Measurements from ENCODE around the gene ZFAND6. TPM values are rescaled to one million over a fixed set of nuclear protein-coding genes. Genes with fewer than 3 reads are reported as not detected.
A peak's percentile ranks its signal among the peaks of the same experiment; 100 is the strongest.
"Not testable (repeated sequence)": the region's sequence is repeated elsewhere in the genome, so short reads cannot be mapped to it uniquely, and the experiment has no call there.

Gene ZFAND6
- 151 and 207 TPM in 2 replicates for total RNA-seq

- peak; percentile 81 to 93 for DNase-seq (ENCODE audit: low read depth in 2 of 2)
These were observed at the start of gene ZFAND6 for GRCh38 chr15:80058851-80059785. Gene ZFAND6, plus strand, starts transcription at chr15:80059676. Its CDS starts 60,669 bp downstream, at chr15:80120345.

GRCh38 chr15:80010131-80010673 is 49.3 kb upstream of the ZFAND6 start:
- no peak for DNase-seq (ENCODE audit: low read depth in 2 of 2)

GRCh38 chr15:80011041-80011523 is 48.4 kb upstream of the ZFAND6 start:
- not testable (repeated sequence) for DNase-seq (ENCODE audit: low read depth in 2 of 2)

GRCh38 chr15:80011596-80011995 is 47.9 kb upstream of the ZFAND6 start:
- no peak for DNase-seq (ENCODE audit: low read depth in 2 of 2)

GRCh38 chr15:80012060-80012726 is 47.3 kb upstream of the ZFAND6 start:
- DNase-seq (ENCODE audit: low read depth in 2 of 2), result no peak

GRCh38 chr15:80014186-80014585 is 45.3 kb upstream of the ZFAND6 start:
- DNase-seq (ENCODE audit: low read depth in 2 of 2), result not testable (repeated sequence)

GRCh38 chr15:80015156-80015555 is 44.3 kb upstream of the ZFAND6 start:
- no peak for DNase-seq (ENCODE audit: low read depth in 2 of 2)

- DNase-seq (ENCODE audit: low read depth in 2 of 2), result not testable (repeated sequence)
These were observed 43.0 kb upstream of the ZFAND6 start for GRCh38 chr15:80016506-80016905.

GRCh38 chr15:80017139-80017538 is 42.3 kb upstream of the ZFAND6 start:
- not testable (repeated sequence) for DNase-seq (ENCODE audit: low read depth in 2 of 2)

- DNase-seq (ENCODE audit: low read depth in 2 of 2), result no peak
These were observed 40.2 kb upstream of the ZFAND6 start for GRCh38 chr15:80019168-80019745.

GRCh38 chr15:80020149-80020548 is 39.3 kb upstream of the ZFAND6 start:
- not testable (repeated sequence) for DNase-seq (ENCODE audit: low read depth in 2 of 2)

- no peak for DNase-seq (ENCODE audit: low read depth in 2 of 2)
These were observed 38.7 kb upstream of the ZFAND6 start for GRCh38 chr15:80020731-80021130.

- no peak for DNase-seq (ENCODE audit: low read depth in 2 of 2)
These were observed 33.2 kb upstream of the ZFAND6 start for GRCh38 chr15:80026310-80026709.

- no peak for DNase-seq (ENCODE audit: low read depth in 2 of 2)
These were observed 32.7 kb upstream of the ZFAND6 start for GRCh38 chr15:80026754-80027153.

- no peak for DNase-seq (ENCODE audit: low read depth in 2 of 2)
These were observed 30.5 kb upstream of the ZFAND6 start for GRCh38 chr15:80028937-80029336.

GRCh38 chr15:80031841-80032240 is 27.6 kb upstream of the ZFAND6 start:
- DNase-seq (ENCODE audit: low read depth in 2 of 2), result no peak

GRCh38 chr15:80034629-80035028 is 24.8 kb upstream of the ZFAND6 start:
- no peak for DNase-seq (ENCODE audit: low read depth in 2 of 2)

- DNase-seq (ENCODE audit: low read depth in 2 of 2), result no peak
These were observed 23.4 kb upstream of the ZFAND6 start for GRCh38 chr15:80036071-80036470.

GRCh38 chr15:80041494-80042253 is 17.8 kb upstream of the ZFAND6 start:
- no peak for DNase-seq (ENCODE audit: low read depth in 2 of 2)

GRCh38 chr15:80042568-80042967 is 16.9 kb upstream of the ZFAND6 start:
- no peak for DNase-seq (ENCODE audit: low read depth in 2 of 2)

- not testable (repeated sequence) for DNase-seq (ENCODE audit: low read depth in 2 of 2)
These were observed 14.3 kb upstream of the ZFAND6 start for GRCh38 chr15:80045219-80045618.
